ENCODE measurements around the gene PRKCB.

Gene PRKCB

DNA sequence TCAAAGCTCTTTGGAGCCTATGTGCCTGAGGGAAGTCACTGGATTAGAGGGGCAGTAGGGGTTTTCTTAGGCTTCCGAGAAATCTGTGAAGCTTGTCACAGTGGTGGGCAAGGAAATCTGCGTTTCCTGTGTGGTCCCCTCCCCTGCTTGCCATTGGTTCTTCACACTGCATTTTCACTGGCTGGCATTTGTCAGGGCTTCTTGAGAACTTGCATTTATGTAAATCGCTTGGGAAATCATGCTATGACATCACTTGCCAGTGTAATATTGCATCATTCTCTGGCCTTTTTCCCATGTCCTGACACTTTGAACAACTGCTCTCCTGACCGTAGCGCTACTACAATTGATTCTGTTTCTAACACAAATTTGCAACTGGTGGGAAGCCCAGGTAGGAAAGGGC is 422.2 kb downstream of the PRKCB start:
- TF ChIP-seq, protein P1, sequence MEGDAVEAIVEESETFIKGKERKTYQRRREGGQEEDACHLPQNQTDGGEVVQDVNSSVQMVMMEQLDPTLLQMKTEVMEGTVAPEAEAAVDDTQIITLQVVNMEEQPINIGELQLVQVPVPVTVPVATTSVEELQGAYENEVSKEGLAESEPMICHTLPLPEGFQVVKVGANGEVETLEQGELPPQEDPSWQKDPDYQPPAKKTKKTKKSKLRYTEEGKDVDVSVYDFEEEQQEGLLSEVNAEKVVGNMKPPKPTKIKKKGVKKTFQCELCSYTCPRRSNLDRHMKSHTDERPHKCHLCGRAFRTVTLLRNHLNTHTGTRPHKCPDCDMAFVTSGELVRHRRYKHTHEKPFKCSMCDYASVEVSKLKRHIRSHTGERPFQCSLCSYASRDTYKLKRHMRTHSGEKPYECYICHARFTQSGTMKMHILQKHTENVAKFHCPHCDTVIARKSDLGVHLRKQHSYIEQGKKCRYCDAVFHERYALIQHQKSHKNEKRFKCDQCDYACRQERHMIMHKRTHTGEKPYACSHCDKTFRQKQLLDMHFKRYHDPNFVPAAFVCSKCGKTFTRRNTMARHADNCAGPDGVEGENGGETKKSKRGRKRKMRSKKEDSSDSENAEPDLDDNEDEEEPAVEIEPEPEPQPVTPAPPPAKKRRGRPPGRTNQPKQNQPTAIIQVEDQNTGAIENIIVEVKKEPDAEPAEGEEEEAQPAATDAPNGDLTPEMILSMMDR (IDR thresholded peaks at IDR 0.05; ENCODE audit: insufficient read depth, low read length, missing control alignments), result no peak
- POLR2A ChIA-PET, result no interaction called here
- no peak overlapping the region for H3K4me3 ChIP-seq (ENCODE audit: low read depth, low read length)
- CTCF ChIA-PET, result no interaction called here
- DNase-seq (ENCODE audit: low read depth, low spot score), result no peak

DNA sequence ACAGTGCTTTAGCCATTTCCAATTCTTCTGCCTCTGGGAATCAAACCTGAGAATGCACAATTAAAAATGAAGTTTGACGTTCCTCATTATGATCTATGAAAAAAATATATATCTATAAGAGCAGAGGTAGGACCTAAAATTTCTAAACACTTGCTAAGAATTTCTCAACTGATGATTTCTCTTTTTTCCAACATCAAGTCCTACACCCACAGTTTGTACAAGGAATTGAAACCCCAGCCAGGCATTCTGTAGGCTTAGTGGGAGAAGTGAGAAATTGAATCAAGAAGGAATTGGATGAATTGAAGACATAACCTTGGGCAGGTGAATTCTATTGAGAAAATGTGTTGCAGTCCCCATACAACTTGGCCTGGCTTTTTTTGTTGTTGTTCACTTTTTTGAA is 423.0 kb downstream of the PRKCB start:
- H3K4me3 ChIP-seq (ENCODE audit: low read depth, low read length), result no peak overlapping the region
- no peak for DNase-seq (ENCODE audit: low read depth, low spot score)
- ChIA-PET CTCF (no interaction called here), POLR2A (no interaction called here)
- TF ChIP-seq, protein P1 (IDR thresholded peaks at IDR 0.05; ENCODE audit: insufficient read depth, low read length, missing control alignments), result no peak

DNA sequence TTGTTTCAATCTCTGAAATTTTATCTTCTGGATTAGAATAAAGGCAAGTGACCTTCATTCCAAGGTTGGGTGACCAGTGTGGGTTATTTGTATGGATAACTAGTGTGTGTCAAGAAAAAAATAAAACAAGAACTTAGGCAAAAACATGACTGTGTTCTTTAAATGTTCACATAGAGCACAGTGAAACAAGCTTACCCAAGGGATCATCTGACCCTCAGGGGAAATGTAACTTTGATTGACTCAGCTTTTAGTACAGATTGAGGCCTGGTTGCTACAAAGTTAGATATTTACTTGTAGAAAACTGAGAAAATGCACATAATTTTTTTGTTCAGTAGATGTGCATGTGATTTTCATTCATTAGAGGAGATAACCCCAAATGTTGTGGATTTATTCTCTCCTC is 427.0 kb downstream of the PRKCB start:
- POLR2A ChIA-PET, result no interaction called here
- CTCF ChIA-PET, result no interaction called here
- TF ChIP-seq, protein P1 (IDR thresholded peaks at IDR 0.05; ENCODE audit: insufficient read depth, low read length, missing control alignments), result no peak
- no peak overlapping the region for H3K4me3 ChIP-seq (ENCODE audit: low read depth, low read length)
- DNase-seq (ENCODE audit: low read depth, low spot score), result no peak

Measured in AG04449 (cell line).